ENCODE results near the gene OMP.

Gene OMP, protein sequence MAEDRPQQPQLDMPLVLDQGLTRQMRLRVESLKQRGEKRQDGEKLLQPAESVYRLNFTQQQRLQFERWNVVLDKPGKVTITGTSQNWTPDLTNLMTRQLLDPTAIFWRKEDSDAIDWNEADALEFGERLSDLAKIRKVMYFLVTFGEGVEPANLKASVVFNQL

DNA sequence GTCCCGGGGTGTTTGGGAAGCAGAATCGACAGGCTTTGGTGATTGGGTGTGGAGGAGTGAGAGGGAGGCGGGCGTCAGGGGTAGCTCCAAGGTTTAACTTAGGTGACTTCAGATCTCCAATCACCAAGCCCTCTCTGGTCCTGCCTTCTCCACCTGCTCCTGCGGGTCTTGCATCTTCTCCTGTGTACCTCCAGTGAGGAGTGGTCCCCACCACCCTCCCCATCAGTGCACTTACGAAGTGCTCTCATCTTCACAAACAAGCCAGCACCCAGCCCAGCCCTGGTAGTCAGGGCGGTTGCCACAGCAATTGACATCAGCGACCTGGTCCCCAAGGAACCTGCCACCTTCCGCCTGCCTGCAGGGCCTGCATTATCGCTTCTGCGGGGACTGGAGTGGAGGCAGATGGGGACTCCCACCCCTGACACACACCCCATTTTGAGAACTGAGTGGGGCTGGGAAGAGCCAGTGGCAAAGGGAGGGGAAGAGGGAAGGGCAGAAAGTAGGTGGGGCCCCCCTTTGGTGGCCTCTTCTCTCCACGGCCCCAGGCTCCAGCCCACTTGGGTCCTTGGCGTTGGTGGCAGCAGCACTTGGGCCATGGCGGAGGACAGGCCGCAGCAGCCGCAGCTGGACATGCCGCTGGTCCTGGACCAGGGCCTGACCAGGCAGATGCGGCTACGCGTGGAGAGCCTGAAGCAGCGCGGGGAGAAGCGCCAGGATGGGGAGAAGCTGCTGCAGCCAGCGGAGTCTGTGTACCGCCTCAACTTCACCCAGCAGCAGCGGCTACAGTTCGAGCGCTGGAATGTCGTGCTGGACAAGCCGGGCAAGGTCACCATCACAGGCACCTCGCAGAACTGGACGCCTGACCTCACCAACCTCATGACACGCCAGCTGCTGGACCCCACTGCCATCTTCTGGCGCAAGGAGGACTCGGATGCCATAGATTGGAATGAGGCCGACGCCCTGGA, at the start of gene OMP:
Gene OMP, plus strand, starts transcription at position 595 of the 965 bp plus-strand sequence. Its CDS starts 0 bp downstream, at position 595.
- H2AFZ ChIP-seq (ENCODE audit: low read depth), result no peak within 1 kb of the TSS
- no peak within 1 kb of the TSS for H3K4me3 ChIP-seq (IDR thresholded peaks at IDR 0.05; ENCODE audit: insufficient read depth, low read depth, low read length)
- TF ChIP-seq, protein P1, sequence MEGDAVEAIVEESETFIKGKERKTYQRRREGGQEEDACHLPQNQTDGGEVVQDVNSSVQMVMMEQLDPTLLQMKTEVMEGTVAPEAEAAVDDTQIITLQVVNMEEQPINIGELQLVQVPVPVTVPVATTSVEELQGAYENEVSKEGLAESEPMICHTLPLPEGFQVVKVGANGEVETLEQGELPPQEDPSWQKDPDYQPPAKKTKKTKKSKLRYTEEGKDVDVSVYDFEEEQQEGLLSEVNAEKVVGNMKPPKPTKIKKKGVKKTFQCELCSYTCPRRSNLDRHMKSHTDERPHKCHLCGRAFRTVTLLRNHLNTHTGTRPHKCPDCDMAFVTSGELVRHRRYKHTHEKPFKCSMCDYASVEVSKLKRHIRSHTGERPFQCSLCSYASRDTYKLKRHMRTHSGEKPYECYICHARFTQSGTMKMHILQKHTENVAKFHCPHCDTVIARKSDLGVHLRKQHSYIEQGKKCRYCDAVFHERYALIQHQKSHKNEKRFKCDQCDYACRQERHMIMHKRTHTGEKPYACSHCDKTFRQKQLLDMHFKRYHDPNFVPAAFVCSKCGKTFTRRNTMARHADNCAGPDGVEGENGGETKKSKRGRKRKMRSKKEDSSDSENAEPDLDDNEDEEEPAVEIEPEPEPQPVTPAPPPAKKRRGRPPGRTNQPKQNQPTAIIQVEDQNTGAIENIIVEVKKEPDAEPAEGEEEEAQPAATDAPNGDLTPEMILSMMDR (conservative IDR thresholded peaks at IDR 0.05; ENCODE audit: low read depth, low read length), result no peak
- H3K79me2 ChIP-seq (ENCODE audit: insufficient read depth, low read depth), result no peaks in the 10 kb centered on the region
- H3K4me2 ChIP-seq, result no peak within 1 kb of the TSS
- H3K27me3 ChIP-seq (ENCODE audit: insufficient read depth, low read depth), result no peaks in the 10 kb centered on the region; the same call in 1 of the 2 replicates
- H3K36me3 ChIP-seq (ENCODE audit: insufficient read depth), result no peaks in the 10 kb centered on the region
- no peaks in the 10 kb centered on the region for H4K20me1 ChIP-seq (ENCODE audit: insufficient read depth)
- no peaks in the 10 kb centered on the region for H3K4me1 ChIP-seq (ENCODE audit: low read depth, poor library complexity, severe bottlenecking)
- H3K9ac ChIP-seq, result no peak within 1 kb of the TSS
- H3K27ac ChIP-seq, result no peak within 1 kb of the TSS

DNA sequence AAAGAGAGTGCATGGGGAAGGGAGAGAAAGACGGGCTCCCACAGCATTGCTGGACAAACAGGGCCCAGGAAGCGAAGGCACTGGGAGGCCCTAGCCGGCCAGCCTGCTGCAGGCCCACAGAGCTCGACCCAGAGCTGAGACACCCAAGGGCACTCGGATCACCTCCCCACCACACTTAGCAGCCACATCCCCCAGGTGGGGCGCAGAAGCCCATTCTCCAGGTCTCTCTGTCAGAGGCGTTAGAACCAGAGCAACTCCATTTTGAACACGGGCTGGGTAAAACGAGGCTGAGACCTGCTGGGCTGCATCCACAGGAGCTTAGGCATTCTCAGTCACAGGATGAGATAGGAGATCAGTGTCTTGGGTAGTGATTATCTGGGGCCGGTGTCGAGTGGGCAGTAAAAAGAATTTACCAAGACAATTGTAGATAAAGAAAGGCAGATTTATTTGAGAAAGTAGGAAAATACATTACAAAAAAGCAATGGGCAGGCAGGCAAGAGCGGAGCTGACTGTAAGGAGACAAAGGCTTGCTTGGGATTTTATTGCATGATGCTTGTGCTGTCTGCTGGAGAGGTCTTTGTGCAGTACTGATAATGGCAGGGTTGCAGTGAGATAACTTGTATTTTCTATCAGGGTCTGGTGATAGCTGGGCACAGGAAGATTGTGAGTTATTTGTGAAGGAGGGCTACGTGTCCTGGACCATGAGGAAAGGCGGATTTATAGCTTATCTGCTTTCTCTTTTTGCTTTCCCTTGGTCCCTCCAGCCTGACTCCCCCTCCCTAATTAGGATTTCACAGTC, 49.2 kb upstream of the OMP start:
- no peaks in the 10 kb centered on the region for H3K36me3 ChIP-seq (ENCODE audit: insufficient read depth)
- H3K4me1 ChIP-seq (ENCODE audit: low read depth, poor library complexity, severe bottlenecking), result no peaks in the 10 kb centered on the region
- H3K4me2 ChIP-seq, result no peak overlapping the region
- no peaks in the 10 kb centered on the region for H3K79me2 ChIP-seq (ENCODE audit: insufficient read depth, low read depth)
- H3K27me3 ChIP-seq (ENCODE audit: insufficient read depth, low read depth), result no peaks in the 10 kb centered on the region
- no peak overlapping the region for H3K9ac ChIP-seq
- TF ChIP-seq, protein P1 (conservative IDR thresholded peaks at IDR 0.05; ENCODE audit: low read depth, low read length), result no peak
- no peaks in the 10 kb centered on the region for H4K20me1 ChIP-seq (ENCODE audit: insufficient read depth)
- no peak overlapping the region for H2AFZ ChIP-seq (ENCODE audit: low read depth)
- no peak overlapping the region for H3K4me3 ChIP-seq (IDR thresholded peaks at IDR 0.05; ENCODE audit: insufficient read depth, low read depth, low read length)
- no peak overlapping the region for H3K27ac ChIP-seq

DNA sequence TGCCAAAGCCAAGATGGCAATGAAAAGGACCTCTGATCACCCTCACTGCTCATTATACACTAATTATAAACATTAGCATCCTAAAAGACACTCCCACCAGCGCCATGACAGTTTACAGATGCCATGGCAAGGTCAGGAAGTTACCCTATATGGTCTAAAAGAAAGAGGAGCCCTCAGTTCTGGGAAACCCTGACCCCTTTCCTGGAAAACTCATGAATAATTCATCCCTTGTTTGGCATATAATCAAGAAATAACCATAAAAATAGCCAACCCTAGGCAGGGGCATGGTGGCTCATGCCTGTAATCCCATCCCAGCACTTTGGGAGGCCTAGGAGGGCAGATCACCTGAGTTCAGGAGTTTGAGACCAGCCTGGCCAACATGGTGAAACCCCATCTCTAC, 48.6 kb upstream of the OMP start:
- no peaks in the 10 kb centered on the region for H3K79me2 ChIP-seq (ENCODE audit: insufficient read depth, low read depth)
- no peak overlapping the region for H2AFZ ChIP-seq (ENCODE audit: low read depth)
- TF ChIP-seq, protein P1 (conservative IDR thresholded peaks at IDR 0.05; ENCODE audit: low read depth, low read length), result no peak
- no peaks in the 10 kb centered on the region for H4K20me1 ChIP-seq (ENCODE audit: insufficient read depth)
- H3K4me2 ChIP-seq, result no peak overlapping the region
- no peaks in the 10 kb centered on the region for H3K27me3 ChIP-seq (ENCODE audit: insufficient read depth, low read depth)
- no peaks in the 10 kb centered on the region for H3K36me3 ChIP-seq (ENCODE audit: insufficient read depth)
- no peak overlapping the region for H3K9ac ChIP-seq
- no peaks in the 10 kb centered on the region for H3K4me1 ChIP-seq (ENCODE audit: low read depth, poor library complexity, severe bottlenecking)
- H3K4me3 ChIP-seq (IDR thresholded peaks at IDR 0.05; ENCODE audit: insufficient read depth, low read depth, low read length), result no peak overlapping the region
- H3K27ac ChIP-seq, result no peak overlapping the region

DNA sequence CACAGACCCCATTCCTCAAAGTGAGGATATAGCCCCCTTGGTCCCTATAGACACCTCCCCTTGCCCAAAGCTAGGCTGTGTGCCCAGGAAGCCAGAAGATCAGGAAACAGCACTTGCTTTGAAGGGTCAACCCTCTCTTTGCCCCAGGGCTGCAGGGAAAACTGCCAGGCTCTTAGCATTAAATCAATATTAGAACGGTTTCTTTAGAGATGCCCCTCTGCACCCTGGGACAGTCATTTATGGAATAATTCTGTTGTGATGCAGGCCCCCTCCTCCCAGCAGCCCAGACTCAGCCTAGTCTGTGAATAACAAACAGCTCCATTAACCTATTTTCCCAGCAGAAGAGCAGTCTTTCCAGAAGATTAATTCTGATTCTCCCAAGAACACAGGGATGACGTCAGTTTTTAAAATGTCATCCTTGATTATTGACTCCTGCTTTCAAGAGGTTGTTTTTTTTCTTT, 47.5 kb upstream of the OMP start:
- Histone ChIP-seq H2AFZ (ENCODE audit: low read depth) (no peak overlapping the region), H3K4me3 (IDR thresholded peaks at IDR 0.05; ENCODE audit: insufficient read depth, low read depth, low read length) (no peak overlapping the region), H3K27ac (no peak overlapping the region), H3K36me3 (ENCODE audit: insufficient read depth) (no peaks in the 10 kb centered on the region), H4K20me1 (ENCODE audit: insufficient read depth) (no peaks in the 10 kb centered on the region), H3K9ac (no peak overlapping the region), H3K4me1 (ENCODE audit: low read depth, poor library complexity, severe bottlenecking) (no peaks in the 10 kb centered on the region), H3K27me3 (ENCODE audit: insufficient read depth, low read depth) (no peaks in the 10 kb centered on the region), H3K79me2 (ENCODE audit: insufficient read depth, low read depth) (no peaks in the 10 kb centered on the region), H3K4me2 (no peak overlapping the region)
- TF ChIP-seq, protein P1 (conservative IDR thresholded peaks at IDR 0.05; ENCODE audit: low read depth, low read length), result no peak
